ENCODE results near the gene SEMA6D.

Gene SEMA6D

GRCh38 chr15:47682661-47683060, 34.6 kb upstream of the SEMA6D start:
- no peak for TF ChIP-seq CTCF (IDR thresholded peaks at IDR 0.05)

- no peak for TF ChIP-seq CTCF (IDR thresholded peaks at IDR 0.05)
Measured at GRCh38 chr15:47685141-47685870, 32.0 kb upstream of the SEMA6D start.

DNA sequence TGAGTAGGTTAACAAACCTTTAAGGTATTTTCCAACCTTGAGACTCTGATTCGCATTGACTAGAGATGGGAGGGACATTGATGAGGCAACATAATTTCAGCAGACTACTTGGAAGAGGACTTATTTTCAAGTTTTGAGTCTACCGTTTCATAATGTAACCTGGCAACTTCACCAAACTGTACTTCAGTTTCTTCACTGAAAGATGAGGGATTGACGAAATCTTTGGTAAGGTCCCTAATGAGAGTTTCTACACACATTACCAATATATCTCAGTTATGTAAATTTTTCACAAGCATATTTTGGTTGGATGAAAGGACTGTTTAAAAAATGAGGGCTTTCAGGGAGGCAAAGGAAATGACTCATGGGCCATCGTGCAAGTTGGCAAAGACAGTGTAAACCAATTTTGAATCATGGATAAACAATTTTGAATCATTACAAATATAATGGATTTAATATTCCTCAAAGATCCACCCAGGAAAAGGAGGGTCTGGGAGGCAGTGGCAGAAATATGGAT, 28.7 kb upstream of the SEMA6D start:
- TF ChIP-seq CTCF (IDR thresholded peaks at IDR 0.05), result no peak

GRCh38 chr15:47689660-47690059, 27.6 kb upstream of the SEMA6D start:
- TF ChIP-seq CTCF (IDR thresholded peaks at IDR 0.05), result no peak

DNA sequence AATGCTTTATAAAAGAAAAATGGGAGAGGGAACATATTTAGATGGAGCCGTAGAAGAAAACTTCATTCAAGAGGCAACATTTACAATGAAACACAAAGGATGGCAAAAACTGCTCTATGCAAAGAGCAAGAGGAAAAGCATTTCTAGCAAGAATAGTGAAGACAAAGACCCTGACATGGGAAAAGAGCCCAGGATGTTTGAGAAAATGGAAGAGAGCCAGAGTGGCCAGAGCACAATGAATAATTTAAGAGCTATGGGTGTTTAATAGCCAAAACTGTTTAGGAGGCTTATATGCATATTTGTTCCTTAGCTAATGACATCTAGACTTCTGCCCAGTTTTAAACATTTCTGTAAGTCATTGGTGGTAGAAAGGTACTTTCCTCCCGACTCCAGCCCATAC, 25.4 kb upstream of the SEMA6D start:
- no peak for TF ChIP-seq CTCF (IDR thresholded peaks at IDR 0.05)

DNA sequence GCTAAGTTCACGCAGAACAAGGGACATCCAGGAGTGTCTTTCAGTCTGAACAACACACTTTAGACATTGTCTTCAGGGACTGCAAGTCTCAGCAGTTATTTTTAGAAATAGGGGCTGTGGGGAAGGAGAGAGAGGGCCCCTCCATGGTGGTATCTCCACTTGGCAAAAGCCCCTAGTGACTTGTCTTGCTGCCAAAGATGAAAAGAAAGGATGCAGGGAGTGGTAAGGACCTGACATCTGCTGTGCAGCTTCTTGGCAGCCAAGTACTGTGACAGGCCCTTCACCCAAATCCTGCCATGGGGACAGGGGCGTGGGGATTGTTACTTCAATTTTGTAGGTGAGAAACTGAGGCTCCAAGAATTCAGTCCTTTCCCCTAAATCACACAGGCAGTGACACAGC, 21.0 kb upstream of the SEMA6D start:
- no peak for TF ChIP-seq CTCF (IDR thresholded peaks at IDR 0.05)

DNA sequence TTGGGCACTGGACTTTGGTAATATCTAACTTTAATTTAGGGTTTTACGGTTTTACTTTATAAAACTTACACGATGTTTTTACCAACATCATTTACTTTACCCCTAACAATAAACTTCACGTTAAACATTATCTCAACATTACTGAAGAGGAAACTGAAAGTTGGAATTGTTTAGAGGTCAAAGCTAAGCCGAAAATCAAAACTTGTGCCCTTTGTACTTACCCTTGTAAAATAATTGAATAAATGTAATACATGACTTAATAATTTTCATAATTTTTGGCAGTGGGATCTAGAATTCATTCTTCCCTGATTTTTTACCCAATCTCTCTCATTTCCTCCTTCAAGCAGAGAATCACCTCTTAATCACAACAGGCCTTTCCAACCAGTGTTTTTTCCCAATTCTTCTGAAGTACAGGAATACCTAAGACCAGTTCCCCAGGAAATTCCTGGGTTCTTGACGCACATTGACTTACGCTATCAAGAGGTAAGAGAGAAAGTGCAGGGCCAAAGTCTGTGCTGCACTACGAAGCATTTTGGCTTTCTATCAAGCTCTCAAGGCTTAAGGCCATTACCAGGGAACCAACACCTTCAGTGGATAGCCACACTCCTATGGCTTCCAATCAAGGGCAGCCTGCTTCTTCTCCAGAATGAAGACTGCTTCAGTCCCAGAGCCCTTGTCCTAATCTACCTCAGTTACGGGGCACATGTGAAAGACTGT, 11.9 kb upstream of the SEMA6D start:
- TF ChIP-seq CTCF (IDR thresholded peaks at IDR 0.05), result no peak
